Measurements from ENCODE around the gene FLCN. TPM values are rescaled to one million over a fixed set of nuclear protein-coding genes. Genes with fewer than 3 reads are reported as not detected.
A peak's percentile ranks its signal among the peaks of the same experiment; 100 is the strongest.

FLCN gene
- total and polyA plus RNA-seq, 3 donors from 2014 or later: 47.9 to 159 (median 129) TPM

- intact Hi-C loops (cut with DNase I; ENCODE audit: low total_unique reads): no loop called here
- DNase-seq: no peak
- no peaks in the 10 kb centered on the region for H3K36me3 ChIP-seq (ENCODE audit: low read depth, missing control alignments)
- H3K4me3 ChIP-seq: no peak overlapping the region
- H3K27ac ChIP-seq: no peak overlapping the region
- H3K4me1 ChIP-seq: peaks cover 4% of the 10 kb centered on the region
- no peaks in the 10 kb centered on the region for H3K9me3 ChIP-seq
- no peaks in the 10 kb centered on the region for H3K27me3 ChIP-seq
- WGBS, 2 donors: 86 to 88% methylated on average over 10 of the region's 10 CpGs
- TF ChIP-seq POLR2A (IDR thresholded peaks at IDR 0.05) (no peak), CTCF (IDR thresholded peaks at IDR 0.05) (no peak)
These were observed 4.7 kb upstream of the FLCN start for GRCh38 chr17:17241656-17242055.

GRCh38 chr17:17239832-17240231, 2.9 kb upstream of the FLCN start:
- Histone ChIP-seq H3K27me3 (no peaks in the 10 kb centered on the region), H3K9me3 (no peaks in the 10 kb centered on the region), H3K27ac (no peak overlapping the region), H3K4me1 (peaks cover 16% of the 10 kb centered on the region), H3K36me3 (ENCODE audit: low read depth, missing control alignments) (no peaks in the 10 kb centered on the region), H3K4me3 (no peak overlapping the region)
- WGBS, 2 donors: 51 to 72% methylated on average over 1 of the region's 1 CpG
- DNase-seq: no peak
- TF ChIP-seq POLR2A (IDR thresholded peaks at IDR 0.05): no peak
- no peak for TF ChIP-seq CTCF (IDR thresholded peaks at IDR 0.05)
- intact Hi-C loops (cut with DNase I; ENCODE audit: low total_unique reads): no loop called here

- Histone ChIP-seq H3K27ac (peak overlapping the region; percentile 99), H3K9me3 (no peaks in the 10 kb centered on the region), H3K4me1 (peaks cover 31% of the 10 kb centered on the region), H3K27me3 (no peaks in the 10 kb centered on the region), H3K4me3 (peak overlapping the region; percentile 100), H3K36me3 (ENCODE audit: low read depth, missing control alignments) (no peaks in the 10 kb centered on the region)
- DNase-seq: no peak
- TF ChIP-seq POLR2A (IDR thresholded peaks at IDR 0.05) (no peak), CTCF (IDR thresholded peaks at IDR 0.05) (no peak)
- 1% methylated on average over 12 to 31 of the region's 31 CpGs for WGBS, 2 donors
- intact Hi-C loops (cut with DNase I; ENCODE audit: low total_unique reads): no loop called here
These were observed 508 bp downstream of the FLCN start for GRCh38 chr17:17236295-17237025.

GRCh38 chr17:17235212-17236174, 1.5 kb downstream of the FLCN start:
- H3K27me3 ChIP-seq: no peaks in the 10 kb centered on the region
- intact Hi-C loops (cut with DNase I; ENCODE audit: low total_unique reads): no loop called here
- WGBS, 2 donors: 39 to 46% methylated on average over 19 of the region's 19 CpGs
- peak; percentile 48 for DNase-seq
- no peak for TF ChIP-seq CTCF (IDR thresholded peaks at IDR 0.05)
- TF ChIP-seq POLR2A (IDR thresholded peaks at IDR 0.05): no peak
- peak overlapping the region; percentile 100 for H3K4me3 ChIP-seq
- H3K9me3 ChIP-seq: no peaks in the 10 kb centered on the region
- peaks cover 31% of the 10 kb centered on the region for H3K4me1 ChIP-seq
- H3K36me3 ChIP-seq (ENCODE audit: low read depth, missing control alignments): no peaks in the 10 kb centered on the region
- H3K27ac ChIP-seq: peak overlapping the region; percentile 48 to 99

Data from testis (tissue), 3 donors.